Caco-2 (cell line): ENCODE measurements around the gene MAP7. TPM values are rescaled to one million over a fixed set of nuclear protein-coding genes. Genes with fewer than 3 reads are reported as not detected.

Source experiments
- BruUV-seq: library from RNA; stranded (reverse); fragments of 400-500 nt; replicated peaks from 2 replicates; lab custom pipeline; 2021; lab: Mats Ljungman, UMichigan
- CTCF ChIA-PET: fragments of 300-600 bp; sonication (Branson Sonifier 250); formaldehyde crosslinking; loops from one replicate; lab custom pipeline; 2022; ENCODE audit warnings: antibody characterized with exemption; lab: Charles Lee
- POLR2A ChIA-PET: fragments of 300-600 bp; sonication (Branson Sonifier 250); formaldehyde crosslinking; loops from one replicate; lab custom pipeline; 2022; ENCODE audit warnings: antibody characterized with exemption; lab: Charles Lee
- DNase-seq, 2 experiments: peaks; one replicate each; pipeline versions ENCODE4 v3.0.0 to v3.0.0-alpha.2; 2020 to 2022
- H3K27me3 ChIP-seq: replicated peaks from 2 replicates; pipeline ENCODE4 v1.6.0; 2011; ENCODE audit warnings: low read length; ENCODE audit not compliant: control insufficient read depth, insufficient read depth
- H3K36me3 ChIP-seq: 2 replicates; pipeline ENCODE4 v1.5.1; 2011; ENCODE audit warnings: low read length; ENCODE audit not compliant: control insufficient read depth, insufficient read depth
- H3K4me1 ChIP-seq: fragments of 250-450 bp; sonication (Bioruptor Pico); 2 replicates; pipeline ENCODE4 v1.5.1; 2020; ENCODE audit warnings: mild to moderate bottlenecking
- H3K4me3 ChIP-seq: 2 replicates; pipeline ENCODE4 v1.5.1; 2011; ENCODE audit warnings: low read depth, mild to moderate bottlenecking, control low read depth, low read length
- H3K9me3 ChIP-seq: fragments of 250-450 bp; sonication (Bioruptor Pico); 2 replicates; pipeline ENCODE4 v1.5.1; 2020; ENCODE audit warnings: mild to moderate bottlenecking, moderate library complexity
- H3K27ac Mint-ChIP-seq: one replicate; pipeline ENCODE4 v1.8.0; 2022; ENCODE audit warnings: mixed read lengths; ENCODE audit not compliant: unreplicated experiment
- H3K27me3 Mint-ChIP-seq: one replicate; pipeline ENCODE4 v1.8.0; 2022; ENCODE audit warnings: mixed read lengths; ENCODE audit not compliant: insufficient read depth, unreplicated experiment
- H3K36me3 Mint-ChIP-seq: one replicate; pipeline ENCODE4 v1.8.0; 2022; ENCODE audit warnings: mild to moderate bottlenecking, mixed read lengths; ENCODE audit not compliant: insufficient read depth, unreplicated experiment
- H3K4me1 Mint-ChIP-seq: one replicate; pipeline ENCODE4 v1.8.0; 2022; ENCODE audit warnings: low read depth, mixed read lengths; ENCODE audit not compliant: unreplicated experiment
- H3K4me3 Mint-ChIP-seq: one replicate; pipeline ENCODE4 v1.8.0; 2022; ENCODE audit warnings: mild to moderate bottlenecking, moderate library complexity, mixed read lengths; ENCODE audit not compliant: unreplicated experiment
- H3K9me3 Mint-ChIP-seq: one replicate; pipeline ENCODE4 v1.8.0; 2022; ENCODE audit warnings: mixed read lengths; ENCODE audit not compliant: unreplicated experiment
- intact Hi-C: fragments of 100-400 bp; cut with micrococcal nuclease; formaldehyde crosslinking; loops from one replicate; pipeline ENCODE4 v1.10.0; 2022; ENCODE audit not compliant: unreplicated experiment
- total RNA-seq: library from RNA; stranded (reverse); gene quantifications from 2 replicates; pipeline ENCODE4 v1.2.3, GENCODE V29; 2022
- TF ChIP-seq, protein P1 (sequence below), 2 experiments: fragments of 200-600 bp in 1 of 2; IDR thresholded peaks; 1 replicate in 1 of 2; 2 replicates in 1 of 2; pipeline versions ENCODE4 v1.5.1 to v1.8.0; 2011 to 2022; ENCODE audit warnings: antibody characterized with exemption in 1 of 2, control low read depth in 1 of 2, inconsistent platforms in 1 of 2, low read depth in 1 of 2, low read length in 1 of 2, mild to moderate bottlenecking in 1 of 2, moderate library complexity in 1 of 2; ENCODE audit not compliant: insufficient read depth in 1 of 2, severe bottlenecking in 1 of 2, unreplicated experiment in 1 of 2

The MAP7 gene
- total RNA-seq, 1 experiment from 2014 or later = 55.3 TPM

DNA sequence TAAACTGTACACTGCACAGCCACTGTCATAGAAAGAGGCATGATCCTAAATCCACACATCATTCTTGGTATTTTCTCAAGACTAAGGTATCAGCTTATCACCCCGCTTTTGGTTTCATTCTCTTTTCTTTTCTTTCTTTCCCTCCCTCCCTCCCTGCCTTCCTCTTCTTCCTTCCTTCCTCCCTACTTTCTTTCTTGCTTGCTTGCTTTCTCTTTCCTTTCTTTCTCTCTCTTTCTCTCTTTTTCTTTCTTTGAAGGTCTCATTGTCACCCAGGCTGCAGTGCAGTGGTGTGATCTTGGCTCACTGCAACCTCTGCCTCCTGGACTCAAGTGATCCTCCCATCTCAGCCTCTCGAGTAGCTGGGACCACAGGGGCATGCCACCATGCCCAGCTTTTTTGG, 81.1 kb downstream of the MAP7 start:
- BruUV-seq = no TSS peak
- ChIA-PET CTCF (no interaction called here), POLR2A (no interaction called here)
- Mint-ChIP-seq H3K4me3 (no peak overlapping the region), H3K9me3 (no peaks in the 10 kb centered on the region), H3K27ac (no peak overlapping the region), H3K27me3 (no peaks in the 10 kb centered on the region), H3K36me3 (peaks cover 6% of the 10 kb centered on the region), H3K4me1 (no peaks in the 10 kb centered on the region)
- H3K4me3 ChIP-seq = no peak overlapping the region
- no peaks in the 10 kb centered on the region for H3K36me3 ChIP-seq
- no peaks in the 10 kb centered on the region for H3K27me3 ChIP-seq
- no peaks in the 10 kb centered on the region for H3K9me3 ChIP-seq
- H3K4me1 ChIP-seq = no peaks in the 10 kb centered on the region
- TF ChIP-seq, protein P1, sequence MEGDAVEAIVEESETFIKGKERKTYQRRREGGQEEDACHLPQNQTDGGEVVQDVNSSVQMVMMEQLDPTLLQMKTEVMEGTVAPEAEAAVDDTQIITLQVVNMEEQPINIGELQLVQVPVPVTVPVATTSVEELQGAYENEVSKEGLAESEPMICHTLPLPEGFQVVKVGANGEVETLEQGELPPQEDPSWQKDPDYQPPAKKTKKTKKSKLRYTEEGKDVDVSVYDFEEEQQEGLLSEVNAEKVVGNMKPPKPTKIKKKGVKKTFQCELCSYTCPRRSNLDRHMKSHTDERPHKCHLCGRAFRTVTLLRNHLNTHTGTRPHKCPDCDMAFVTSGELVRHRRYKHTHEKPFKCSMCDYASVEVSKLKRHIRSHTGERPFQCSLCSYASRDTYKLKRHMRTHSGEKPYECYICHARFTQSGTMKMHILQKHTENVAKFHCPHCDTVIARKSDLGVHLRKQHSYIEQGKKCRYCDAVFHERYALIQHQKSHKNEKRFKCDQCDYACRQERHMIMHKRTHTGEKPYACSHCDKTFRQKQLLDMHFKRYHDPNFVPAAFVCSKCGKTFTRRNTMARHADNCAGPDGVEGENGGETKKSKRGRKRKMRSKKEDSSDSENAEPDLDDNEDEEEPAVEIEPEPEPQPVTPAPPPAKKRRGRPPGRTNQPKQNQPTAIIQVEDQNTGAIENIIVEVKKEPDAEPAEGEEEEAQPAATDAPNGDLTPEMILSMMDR (IDR thresholded peaks at IDR 0.05; ENCODE audit: insufficient read depth in 1 of 2, low read depth in 1 of 2, low read length in 1 of 2, severe bottlenecking in 1 of 2, unreplicated experiment in 1 of 2) = no peak
- intact Hi-C loops = no loop called here
- no peak for DNase-seq

DNA sequence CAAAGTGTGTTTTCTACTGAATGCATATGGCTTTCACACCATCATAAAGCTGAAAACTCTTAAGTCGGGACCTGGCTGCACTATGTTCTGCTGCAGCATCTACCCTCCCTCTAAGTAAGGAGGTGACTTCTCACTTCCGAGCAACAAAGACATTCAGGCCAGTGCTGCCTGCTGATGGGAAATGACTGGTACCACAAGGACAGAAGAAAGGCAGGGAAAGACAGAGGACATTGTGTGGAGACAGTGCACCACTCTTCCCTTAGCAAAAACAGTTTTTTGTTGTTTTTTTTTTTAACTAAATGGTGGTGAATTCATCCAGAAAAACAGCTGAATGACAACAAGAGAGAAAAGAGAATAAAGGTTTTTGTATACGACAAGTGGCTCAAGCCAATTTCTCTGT, 81.5 kb downstream of the MAP7 start:
- peaks cover 6% of the 10 kb centered on the region for H3K36me3 Mint-ChIP-seq
- Histone ChIP-seq H3K36me3 (no peaks in the 10 kb centered on the region), H3K9me3 (no peaks in the 10 kb centered on the region), H3K27me3 (no peaks in the 10 kb centered on the region), H3K4me3 (no peak overlapping the region), H3K4me1 (no peaks in the 10 kb centered on the region)
- BruUV-seq = no TSS peak
- H3K9me3 Mint-ChIP-seq = no peaks in the 10 kb centered on the region
- POLR2A ChIA-PET = no interaction called here
- H3K27ac Mint-ChIP-seq = no peak overlapping the region
- intact Hi-C loops = no loop called here
- no peaks in the 10 kb centered on the region for H3K27me3 Mint-ChIP-seq
- DNase-seq = no peak
- no peak overlapping the region for H3K4me3 Mint-ChIP-seq
- H3K4me1 Mint-ChIP-seq = no peaks in the 10 kb centered on the region
- TF ChIP-seq, protein P1 (IDR thresholded peaks at IDR 0.05; ENCODE audit: insufficient read depth in 1 of 2, low read depth in 1 of 2, low read length in 1 of 2, severe bottlenecking in 1 of 2, unreplicated experiment in 1 of 2) = no peak
- CTCF ChIA-PET = no interaction called here

DNA sequence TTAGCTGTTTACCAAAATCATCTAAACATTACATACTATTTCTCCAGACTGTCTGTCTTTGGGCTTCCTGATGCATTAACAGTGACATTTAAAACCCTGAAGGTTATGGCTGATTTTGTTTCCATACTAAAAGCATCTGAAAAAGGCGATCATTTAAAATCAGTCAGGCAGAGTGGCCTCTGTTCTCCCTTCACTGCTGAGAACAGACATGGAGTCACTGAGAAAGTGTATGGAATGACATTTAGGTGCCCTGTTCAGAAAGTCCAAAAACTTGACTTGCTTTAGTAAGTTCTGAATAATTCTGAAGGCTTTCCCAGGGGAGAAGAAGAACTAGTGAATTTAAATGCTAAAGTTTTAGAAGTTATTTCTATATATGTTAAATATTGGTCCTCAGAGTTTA, 83.0 kb downstream of the MAP7 start:
- TF ChIP-seq, protein P1 (IDR thresholded peaks at IDR 0.05; ENCODE audit: insufficient read depth in 1 of 2, low read depth in 1 of 2, low read length in 1 of 2, severe bottlenecking in 1 of 2, unreplicated experiment in 1 of 2) = no peak
- no TSS peak for BruUV-seq
- POLR2A ChIA-PET = no interaction called here

More for the DNA sequence above, 83.0 kb downstream of the MAP7 start:
- DNase-seq = no peak
- Histone ChIP-seq H3K36me3 (no peaks in the 10 kb centered on the region), H3K4me1 (no peaks in the 10 kb centered on the region), H3K9me3 (no peaks in the 10 kb centered on the region), H3K27me3 (no peaks in the 10 kb centered on the region), H3K4me3 (no peak overlapping the region)
- H3K4me1 Mint-ChIP-seq = no peaks in the 10 kb centered on the region
- H3K27me3 Mint-ChIP-seq = no peaks in the 10 kb centered on the region
- no peak overlapping the region for H3K4me3 Mint-ChIP-seq
- no peak overlapping the region for H3K27ac Mint-ChIP-seq
- no peaks in the 10 kb centered on the region for H3K9me3 Mint-ChIP-seq
- CTCF ChIA-PET = no interaction called here
- intact Hi-C loops = no loop called here
- H3K36me3 Mint-ChIP-seq = peaks cover 6% of the 10 kb centered on the region
